Fibroblast of upper back skin (primary cell): ENCODE data around the gene BBS9.

ENCODE experiments used
- DNase-seq: peaks from one replicate; pipeline ENCODE4 v3.0.0-alpha.2; 2013

BBS9 gene

GRCh38 chr7:33627741-33628140 is 498.4 kb downstream of the BBS9 start:
- DNase-seq: no peak

GRCh38 chr7:33628894-33629293 is 499.5 kb downstream of the BBS9 start:
- no peak for DNase-seq

GRCh38 chr7:33630359-33630758 is 501.0 kb downstream of the BBS9 start:
- DNase-seq: no peak

GRCh38 chr7:33632322-33632721 is 503.0 kb downstream of the BBS9 start:
- DNase-seq: no peak

GRCh38 chr7:33632840-33633525 is 503.6 kb downstream of the BBS9 start:
- no peak for DNase-seq

- DNase-seq: no peak
Measured at GRCh38 chr7:33634606-33635005, 505.2 kb downstream of the BBS9 start.

GRCh38 chr7:33636359-33636758 is 507.0 kb downstream of the BBS9 start:
- no peak for DNase-seq

- DNase-seq: peak; percentile 68
Measured at GRCh38 chr7:33639552-33640197, 510.3 kb downstream of the BBS9 start.

GRCh38 chr7:33640741-33641140 is 511.4 kb downstream of the BBS9 start:
- DNase-seq: peak; percentile 19

- DNase-seq: no peak
Measured at GRCh38 chr7:33642312-33642711, 512.9 kb downstream of the BBS9 start.

GRCh38 chr7:33643530-33643929 is 514.2 kb downstream of the BBS9 start:
- DNase-seq: no peak

- peak; percentile 37 for DNase-seq
Measured at GRCh38 chr7:33644489-33644888, 515.1 kb downstream of the BBS9 start.

- DNase-seq: peak; percentile 82
Measured at GRCh38 chr7:33645104-33645503, 515.7 kb downstream of the BBS9 start.

- DNase-seq: no peak
Measured at GRCh38 chr7:33646166-33646565, 516.8 kb downstream of the BBS9 start.

- DNase-seq: no peak
Measured at GRCh38 chr7:33646891-33647391, 517.6 kb downstream of the BBS9 start.

GRCh38 chr7:33649476-33650441 is 520.4 kb downstream of the BBS9 start:
- DNase-seq: peak; percentile 72

GRCh38 chr7:33650828-33651227 is 521.5 kb downstream of the BBS9 start:
- DNase-seq: peak; percentile 74

- no peak for DNase-seq
Measured at GRCh38 chr7:33651998-33652515, 522.7 kb downstream of the BBS9 start.

GRCh38 chr7:33654676-33655075 is 525.3 kb downstream of the BBS9 start:
- no peak for DNase-seq
